K562 (cell line): ENCODE measurements around the gene UNC45A. TPM values are rescaled to one million over a fixed set of nuclear protein-coding genes. Genes with fewer than 3 reads are reported as not detected.

Source experiments
- ATAC-seq: fragments of 200-7000 bp; cut with Tn5 transposase; 3 replicates; pipeline ENCODE4 v1.9.1; 2020; ENCODE audit warnings: moderate library complexity
- BruUV-seq: library from RNA; stranded (reverse); fragments of 400-500 nt; replicated peaks from 2 replicates; lab custom pipeline; 2021; lab: Mats Ljungman, UMichigan
- CTCF ChIA-PET: fragments of 300-600 bp; formaldehyde crosslinking; extraction: SDS; loops from one replicate; lab custom pipeline; 2021; ENCODE audit warnings: low intra/inter-chr PET ratio; lab: Yijun Ruan, JAX
- POLR2A ChIA-PET: fragments of 300-600, 350-650 bp; sonication (Branson Sonifier 250); formaldehyde crosslinking; extraction: SDS; loops from one replicate; lab custom pipeline; 2021; ENCODE audit warnings: antibody characterized with exemption, inconsistent platforms; lab: Yijun Ruan, JAX
- DNase-seq, 4 experiments: peaks; one replicate each; pipeline versions ENCODE4 v3.0.0 to v3.0.0-alpha.2; 2011 to 2018; ENCODE audit warnings: low spot score in 3 of 4, mixed read lengths in 3 of 4; ENCODE audit errors: extremely low read depth in 1 of 4
- FAIRE-seq: peaks from 2 replicates; lab custom pipeline; 2011; peaks lifted over from hg19 to GRCh38; lab: Jason Lieb, UNC
- H2AFZ ChIP-seq: 2 replicates; pipeline ENCODE4 v1.6.0; 2011; ENCODE audit warnings: low read depth, low read length, control low read depth, inconsistent platforms
- H3K27ac ChIP-seq: fragments of 200-600 bp; 3 replicates; pipeline ENCODE4 v1.8.0; 2011; ENCODE audit warnings: low read depth, mild to moderate bottlenecking, control low read depth, inconsistent platforms, low read length, moderate library complexity, mixed read lengths; ENCODE audit errors: extremely low read depth
- H3K27me3 ChIP-seq, 2 experiments: fragments of 300-600 bp in 1 of 2; 2 replicates in 1 of 2; 3 replicates in 1 of 2; pipeline versions ENCODE4 v1.6.0 to v1.8.0; 2011; ENCODE audit warnings: inconsistent platforms in 2 of 2, low read length in 2 of 2, mild to moderate bottlenecking in 1 of 2, mixed read lengths in 1 of 2, moderate library complexity in 1 of 2; ENCODE audit not compliant: control insufficient read depth in 2 of 2, insufficient read depth in 2 of 2
- H3K36me3 ChIP-seq: fragments of 300-600 bp; 3 replicates; pipeline ENCODE4 v1.8.0; 2011; ENCODE audit warnings: mild to moderate bottlenecking, low read length, inconsistent platforms; ENCODE audit not compliant: control insufficient read depth, insufficient read depth
- H3K4me1 ChIP-seq, 2 experiments: fragments of 200-600 bp in 1 of 2; replicated peaks in 1 of 2; 2 replicates in 1 of 2; 3 replicates in 1 of 2; pipeline versions ENCODE4 v1.5.1 to v1.8.0; 2011; ENCODE audit warnings: inconsistent platforms in 2 of 2, low read length in 2 of 2, mild to moderate bottlenecking in 1 of 2, mixed read lengths in 1 of 2, moderate library complexity in 1 of 2; ENCODE audit not compliant: control insufficient read depth in 2 of 2, insufficient read depth in 2 of 2
- H3K4me2 ChIP-seq: 2 replicates; pipeline ENCODE4 v1.6.1; 2011; ENCODE audit warnings: low read length, control low read depth, inconsistent platforms, mixed read lengths; ENCODE audit not compliant: insufficient read depth
- H3K4me3 ChIP-seq: fragments of 200-600 bp; sonication (generic), shearing (Covaris generic); 2 replicates; pipeline ENCODE4 v1.5.1; 2016; ENCODE audit warnings: control low read depth, inconsistent platforms
- H3K79me2 ChIP-seq: fragments of 200-600 bp; 3 replicates; pipeline ENCODE4 v1.8.0; 2011; ENCODE audit warnings: low read length, inconsistent platforms; ENCODE audit not compliant: control insufficient read depth, insufficient read depth
- H3K9ac ChIP-seq, 2 experiments: 2 replicates each; pipeline versions ENCODE4 v1.6.0 to v1.6.1; 2011; ENCODE audit warnings: low read depth in 2 of 2, low read length in 2 of 2, control low read depth in 1 of 2, inconsistent platforms in 1 of 2, mild to moderate bottlenecking in 1 of 2, mixed read lengths in 1 of 2; ENCODE audit not compliant: insufficient read depth in 1 of 2
- H3K9me1 ChIP-seq: one replicate; pipeline ENCODE4 v1.6.0; 2011; ENCODE audit warnings: inconsistent platforms, mild to moderate bottlenecking, low read length, moderate library complexity; ENCODE audit not compliant: control insufficient read depth, insufficient read depth
- H3K9me3 ChIP-seq: replicated peaks from 2 replicates; pipeline ENCODE4 v1.5.1; 2011; ENCODE audit warnings: low read depth, low read length, inconsistent platforms; ENCODE audit not compliant: control insufficient read depth, insufficient read depth
- H4K20me1 ChIP-seq: replicated peaks from 2 replicates; pipeline ENCODE4 v1.6.1; 2011; ENCODE audit warnings: low read length, inconsistent platforms, mixed read lengths; ENCODE audit not compliant: control insufficient read depth, insufficient read depth
- C11orf30 ChIP-seq: fragments of 450-650 bp; IDR thresholded peaks from 2 replicates; pipeline ENCODE4 v1.6.1; 2016; ENCODE audit warnings: low read depth, mild to moderate bottlenecking
- GATAD2B ChIP-seq: fragments of 450-650 bp; IDR thresholded peaks from 2 replicates; pipeline ENCODE4 v1.6.1; 2017; ENCODE audit warnings: mild to moderate bottlenecking, borderline replicate concordance
- KDM4B ChIP-seq, 2 experiments: fragments of 450-650 bp in 1 of 2; sonication (generic) in 1 of 2; IDR thresholded peaks; 2 replicates each; pipeline ENCODE4 v1.6.1; 2016 to 2017; ENCODE audit warnings: borderline replicate concordance in 2 of 2, antibody characterized with exemption in 1 of 2, low read depth in 1 of 2, mild to moderate bottlenecking in 1 of 2
- PCBP1 ChIP-seq: fragments of 200-400 bp; formaldehyde crosslinking; IDR thresholded peaks from 2 replicates; pipeline ENCODE4 v1.6.1; 2018; ENCODE audit warnings: mild to moderate bottlenecking, low read depth, low read length; ENCODE audit not compliant: poor library complexity, severe bottlenecking
- POLR3G ChIP-seq: IDR thresholded peaks from 2 replicates; pipeline ENCODE4 v1.6.1; 2011; ENCODE audit not compliant: insufficient read length, insufficient replicate concordance; ENCODE audit errors: extremely low read depth
- TEAD4 ChIP-seq, 2 experiments: sonication (generic) in 1 of 2; formaldehyde crosslinking in 1 of 2; IDR thresholded peaks; 2 replicates each; pipeline versions ENCODE4 v1.6.1 to v1.8.0; 2012 to 2022; ENCODE audit warnings: borderline replicate concordance in 1 of 2, inconsistent platforms in 1 of 2, low read length in 1 of 2, mild to moderate bottlenecking in 1 of 2, missing genetic modification reagents in 1 of 2
- ZNF324 ChIP-seq: fragments of 250-450 bp; sonication (Bioruptor Pico); IDR thresholded peaks from 2 replicates; pipeline ENCODE4 v1.4.0; 2020; ENCODE audit warnings: mild to moderate bottlenecking
- WGBS: fragments of 100-300 bp; shearing (Covaris generic); methylation state at CpG from one replicate; pipeline ENCODE4 v1.1.6; 2016; ENCODE audit warnings: low coverage, mixed read lengths; ENCODE audit not compliant: insufficient coverage; ENCODE audit errors: missing lambda C conversion rate; 5-methylcytosine and 5-hydroxymethylcytosine counted together
- in situ Hi-C: fragments of 300-500 bp; cut with MboI; formaldehyde crosslinking; loops from 4 replicates; pipeline ENCODE4 v1.15.0; 2018; ENCODE audit warnings: inconsistent platforms, mixed read lengths
- intact Hi-C: fragments of 100-400 bp; cut with micrococcal nuclease; formaldehyde crosslinking; loops from 2 replicates; pipeline ENCODE4 v1.14.2; 2022
- polyA plus RNA-seq, 8 experiments: library from polyadenylated mRNA; depleted of rRNA in 4 of 8; stranded (reverse) in 5 of 8; unstranded in 3 of 8; fragments of >200 nt; fragmentation: Nextera tagmentation in 2 of 8; fragmentation: Illumina TruSeq in 1 of 8; extraction: Ambion mirVana in 2 of 8; extraction: Trizol in 1 of 8; gene quantifications; 2 replicates each; pipeline versions ENCODE4 v1.2.1 to v1.2.3, GENCODE V29; 2011 to 2014; ENCODE audit warnings: inconsistent platforms in 1 of 8, missing spikeins in 1 of 8
- total RNA-seq, 7 experiments: library from RNA; depleted of rRNA in 6 of 7; stranded (reverse); fragments of >200 nt in 6 of 7; fragmentation: Illumina TruSeq in 2 of 7; extraction: Trizol in 2 of 7; gene quantifications; 2 replicates each; pipeline versions ENCODE4 v1.2.1 to v1.2.3, GENCODE V29; 2011 to 2021; ENCODE audit warnings: low replicate concordance in 1 of 7
- TF ChIP-seq, protein P1 (sequence below): sonication (generic); formaldehyde crosslinking; IDR thresholded peaks from 2 replicates; pipeline ENCODE4 v1.5.0; 2020; ENCODE audit warnings: missing genetic modification reagents

UNC45A gene
- total and polyA plus RNA-seq, 9 of the 15 experiments (the other 6 are each of a cell fraction or from before 2014, with no cell fraction given) = 22.4 to 79.3 (median 43.7) TPM

DNA sequence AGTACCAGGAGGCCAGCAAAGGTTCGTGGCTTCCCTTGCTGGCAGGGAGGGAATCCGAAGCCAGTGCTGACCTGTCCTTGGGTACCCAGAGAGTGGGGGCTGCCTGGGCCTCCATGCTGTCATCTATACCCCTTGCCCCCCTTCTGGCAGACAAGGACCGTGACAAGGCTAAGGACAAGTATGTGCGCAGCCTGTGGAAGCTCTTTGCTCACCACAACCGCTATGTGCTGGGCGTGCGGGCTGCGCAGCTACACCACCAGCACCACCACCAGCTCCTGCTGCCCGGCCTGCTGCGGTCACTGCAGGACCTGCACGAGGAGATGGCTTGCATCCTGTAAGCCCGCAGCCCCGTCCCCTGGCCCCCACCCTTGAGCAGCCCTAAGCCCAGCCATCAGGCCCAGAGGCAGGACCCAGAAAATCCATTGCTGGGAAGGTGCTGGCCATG is 48.0 kb upstream of the UNC45A start:
- ATAC-seq (no peak), DNase-seq (no peak), FAIRE-seq (no peak)
- intact Hi-C loops (loop anchor here (5.0 to 10.0 kb wide), 4 partner anchors 70 to 562 kb away; no protein-coding TSS in a partner anchor), in situ Hi-C loops (loop anchor here (5.0 to 10.0 kb wide), 3 partner anchors 240 to 572 kb away; no protein-coding TSS in a partner anchor)
- 79% methylated on average over 11 of the region's 13 CpGs for WGBS
- Histone ChIP-seq H3K4me3 (no peak overlapping the region), H3K79me2 (no peaks in the 10 kb centered on the region), H3K36me3 (peaks cover 15% of the 10 kb centered on the region; the same call in 1 of the 3 replicates), H3K9me3 (no peaks in the 10 kb centered on the region), H3K9me1 (peaks cover 2% of the 10 kb centered on the region), H2AFZ (peak overlapping the region; percentile 61; the same call in 1 of the 2 replicates), H3K9ac (peak overlapping the region in 1 of 2 experiments; percentile 79; a peak in 2 of 4 replicates), H3K27me3 (no peaks in the 10 kb centered on the region), H3K4me1 (peaks cover 10 to 73% of the 10 kb centered on the region in 2 experiments; a peak in 4 of 5 replicates), H4K20me1 (peaks cover 3% of the 10 kb centered on the region; the same call in 1 of the 2 replicates), H3K4me2 (no peak overlapping the region), H3K27ac (no peak overlapping the region; the same call in 2 of the 3 replicates)
- TF ChIP-seq, protein P1, sequence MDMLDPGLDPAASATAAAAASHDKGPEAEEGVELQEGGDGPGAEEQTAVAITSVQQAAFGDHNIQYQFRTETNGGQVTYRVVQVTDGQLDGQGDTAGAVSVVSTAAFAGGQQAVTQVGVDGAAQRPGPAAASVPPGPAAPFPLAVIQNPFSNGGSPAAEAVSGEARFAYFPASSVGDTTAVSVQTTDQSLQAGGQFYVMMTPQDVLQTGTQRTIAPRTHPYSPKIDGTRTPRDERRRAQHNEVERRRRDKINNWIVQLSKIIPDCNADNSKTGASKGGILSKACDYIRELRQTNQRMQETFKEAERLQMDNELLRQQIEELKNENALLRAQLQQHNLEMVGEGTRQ = no peak
- no peak for TF ChIP-seq C11orf30
- TF ChIP-seq ZNF324 (CRISPR knock-in tag) = no peak
- no peak for TF ChIP-seq PCBP1
- TF ChIP-seq POLR3G = no peak
- TF ChIP-seq KDM4B (IDR thresholded peaks at IDR 0.05; ENCODE audit: borderline replicate concordance in 2 of 2, low read depth in 1 of 2) = no peak
- TF ChIP-seq TEAD4 (IDR thresholded peaks at IDR 0.05; ENCODE audit: low read length) = no peak
- no peak for TF ChIP-seq TEAD4 (CRISPR knock-in tag; IDR thresholded peaks at IDR 0.05; ENCODE audit: borderline replicate concordance)
- TF ChIP-seq GATAD2B = no peak
- POLR2A ChIA-PET = interaction anchor here (0.7 to 2.6 kb wide), 6 partner anchors 8 to 589 kb away, joined by 3 to 11 read pairs (median 4); no protein-coding TSS in a partner anchor
- BruUV-seq = no TSS peak
- CTCF ChIA-PET = interaction anchor here (1.0 to 1.5 kb wide), 3 partner anchors 239 to 594 kb away, joined by 3 to 10 read pairs (median 6); no protein-coding TSS in a partner anchor
